Neural cell (in vitro differentiated cells): ENCODE data around the gene SS18L1. TPM values are rescaled to one million over a fixed set of nuclear protein-coding genes. Genes with fewer than 3 reads are reported as not detected.

Experiments
- H2AFZ ChIP-seq: fragments of 200-600, 300-800 bp; sonication (generic), shearing (Covaris generic); 2 replicates; pipeline ENCODE4 v1.6.0; 2014; ENCODE audit warnings: low read depth, mild to moderate bottlenecking, antibody characterized with exemption, low read length, moderate library complexity
- H3F3A ChIP-seq: fragments of 200-600 bp; shearing (Covaris generic); 2 replicates; pipeline ENCODE4 v1.6.1; 2016; ENCODE audit warnings: mild to moderate bottlenecking, moderate library complexity, mixed read lengths, antibody characterized with exemption, low read length; ENCODE audit not compliant: insufficient read depth, poor library complexity, severe bottlenecking
- H3K27ac ChIP-seq: fragments of 200-600, 300-800 bp; sonication (generic), shearing (Covaris generic); 2 replicates; pipeline ENCODE4 v1.5.1; 2014; ENCODE audit warnings: mild to moderate bottlenecking, low read length, moderate library complexity
- H3K27me3 ChIP-seq: fragments of 300-800, 200-600 bp; sonication (generic), shearing (Covaris generic); 2 replicates; pipeline ENCODE4 v1.6.0; 2014; ENCODE audit warnings: mild to moderate bottlenecking, low read depth, low read length, moderate library complexity; ENCODE audit not compliant: insufficient read depth
- H3K36me3 ChIP-seq: fragments of 300-800, 200-600 bp; sonication (generic), shearing (Covaris generic); 2 replicates; pipeline ENCODE4 v1.5.1; 2014; ENCODE audit warnings: mild to moderate bottlenecking, antibody characterized with exemption, low read length, moderate library complexity; ENCODE audit not compliant: insufficient read depth
- H3K4me2 ChIP-seq: fragments of 300-800, 200-600 bp; sonication (generic), shearing (Covaris generic); 2 replicates; pipeline ENCODE4 v1.6.0; 2014; ENCODE audit warnings: mild to moderate bottlenecking, low read length
- H3K4me3 ChIP-seq: fragments of 300-800, 200-600 bp; sonication (generic), shearing (Covaris generic); 2 replicates; pipeline ENCODE4 v1.5.1; 2014; ENCODE audit warnings: mild to moderate bottlenecking, low read length, moderate library complexity
- H3K79me2 ChIP-seq: fragments of 200-600 bp; shearing (Covaris generic); replicated peaks from 2 replicates; pipeline ENCODE4 v1.6.0; 2014; ENCODE audit warnings: mild to moderate bottlenecking, low read length, moderate library complexity; ENCODE audit not compliant: insufficient read depth
- H3K9ac ChIP-seq: fragments of 300-800, 200-600 bp; sonication (generic), shearing (Covaris generic); 2 replicates; pipeline ENCODE4 v1.6.1; 2016; ENCODE audit warnings: mild to moderate bottlenecking, low read length, mixed read lengths
- H3K9me2 ChIP-seq: fragments of 200-600 bp; shearing (Covaris generic); 2 replicates; pipeline ENCODE4 v1.6.1; 2016; ENCODE audit warnings: mild to moderate bottlenecking, low read length, mixed read lengths; ENCODE audit not compliant: insufficient read depth
- H3K9me3 ChIP-seq: fragments of 200-600, 300-800 bp; sonication (generic), shearing (Covaris generic); 2 replicates; pipeline ENCODE4 v1.6.1; 2016; ENCODE audit warnings: mild to moderate bottlenecking, mixed run types, low read length, moderate library complexity, mixed read lengths
- H4K20me1 ChIP-seq: fragments of 200-600 bp; shearing (Covaris generic); 2 replicates; pipeline ENCODE4 v1.6.1; 2016; ENCODE audit warnings: mild to moderate bottlenecking, mixed run types; ENCODE audit not compliant: insufficient read depth
- EP300 ChIP-seq: fragments of 450-650 bp; conservative IDR thresholded peaks from 2 replicates; pipeline ENCODE4 v1.6.1; 2014; ENCODE audit warnings: antibody characterized with exemption, mild to moderate bottlenecking, moderate library complexity; ENCODE audit not compliant: poor library complexity, severe bottlenecking
- EZH2 ChIP-seq: fragments of 200-600, 300-800 bp; shearing (Covaris generic), sonication (generic); IDR thresholded peaks from 2 replicates; pipeline ENCODE4 v1.6.1; 2014; ENCODE audit warnings: antibody characterized with exemption, low read length, borderline replicate concordance, mild to moderate bottlenecking; ENCODE audit not compliant: insufficient read depth, poor library complexity, severe bottlenecking
- MXI1 ChIP-seq: fragments of 450-650 bp; conservative IDR thresholded peaks from 2 replicates; pipeline ENCODE4 v1.6.1; 2014; ENCODE audit warnings: antibody characterized with exemption, mild to moderate bottlenecking; ENCODE audit not compliant: poor library complexity, severe bottlenecking
- POLR2AphosphoS5 ChIP-seq: IDR thresholded peaks from 2 replicates; pipeline ENCODE4 v1.6.1; 2012
- RAD21 ChIP-seq: fragments of 450-650 bp; conservative IDR thresholded peaks from 2 replicates; pipeline ENCODE4 v1.6.1; 2014; ENCODE audit warnings: antibody characterized with exemption, mild to moderate bottlenecking, moderate library complexity
- SMC3 ChIP-seq: fragments of 450-650 bp; conservative IDR thresholded peaks from 2 replicates; pipeline ENCODE4 v1.6.1; 2014; ENCODE audit warnings: antibody characterized with exemption, mild to moderate bottlenecking, moderate library complexity; ENCODE audit not compliant: poor library complexity
- TAF1 ChIP-seq: IDR thresholded peaks from 2 replicates; pipeline ENCODE4 v1.6.1; 2012; ENCODE audit warnings: low read depth
- polyA plus RNA-seq: library from polyadenylated mRNA; depleted of rRNA; stranded (reverse); fragments of >200 nt; gene quantifications from 2 replicates; pipeline ENCODE4 v1.2.3, GENCODE V29; 2014
- TF ChIP-seq, protein P1 (sequence below): IDR thresholded peaks from 2 replicates; pipeline ENCODE4 v1.6.1; 2012; ENCODE audit warnings: borderline replicate concordance
- TF ChIP-seq, protein P2 (sequence below): fragments of 450-650 bp; IDR thresholded peaks from 2 replicates; pipeline ENCODE4 v1.5.1; 2014; ENCODE audit warnings: antibody characterized with exemption, mild to moderate bottlenecking, moderate library complexity; ENCODE audit not compliant: poor library complexity, severe bottlenecking

SS18L1 gene
- polyA plus RNA-seq, 1 donor from 2014 or later = 117 TPM

DNA sequence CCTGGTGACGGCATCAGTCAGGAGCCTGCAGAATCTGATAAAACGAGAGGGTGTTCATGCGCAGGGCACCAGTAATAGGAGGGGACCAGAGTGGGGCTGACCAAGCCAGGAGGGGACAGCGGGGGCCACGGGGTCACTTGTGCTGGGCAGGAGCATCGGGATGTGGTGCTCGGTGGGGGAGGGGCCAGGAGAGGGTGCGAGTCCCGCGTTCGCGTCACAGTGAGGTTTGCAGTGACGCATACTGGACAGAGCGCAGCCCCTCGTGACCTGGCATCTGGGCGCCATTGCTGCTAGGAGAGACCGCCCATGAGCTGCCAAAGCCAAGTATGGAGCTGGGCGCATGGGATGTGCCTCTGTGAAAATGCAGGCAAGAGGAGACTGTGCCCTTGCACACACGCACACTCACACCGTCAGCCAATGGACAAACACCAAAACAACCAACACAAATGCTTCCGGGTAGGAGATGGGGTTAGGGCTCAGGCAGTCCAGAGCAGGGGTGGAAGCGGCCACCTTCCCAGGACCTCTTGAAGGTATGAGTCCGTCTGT, 25.4 kb downstream of the SS18L1 start:
- no peak overlapping the region for H3K9ac ChIP-seq

DNA sequence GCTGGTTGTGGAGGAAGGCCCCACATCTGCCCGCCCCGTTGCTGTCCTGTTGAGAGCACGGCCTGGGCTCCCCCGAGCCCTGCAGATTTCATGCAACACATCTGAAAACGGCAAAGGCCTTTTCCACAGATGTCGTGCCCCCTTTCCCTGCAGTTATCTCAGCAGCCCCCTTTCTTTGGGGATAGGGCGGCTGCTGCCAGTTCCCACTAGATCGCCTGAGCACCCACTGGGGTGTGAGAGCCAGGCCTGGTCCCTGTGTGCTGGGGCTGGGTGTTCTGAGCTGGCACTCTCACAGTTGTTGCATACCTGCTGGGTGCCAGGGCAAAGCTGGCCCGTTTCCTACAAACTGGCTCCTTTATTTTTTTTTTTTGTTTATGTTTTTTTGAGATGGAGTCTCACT, 27.0 kb downstream of the SS18L1 start:
- Histone ChIP-seq H3K9me3 (no peaks in the 10 kb centered on the region), H3K4me2 (no peak overlapping the region), H3K27me3 (no peaks in the 10 kb centered on the region), H3K27ac (no peak overlapping the region), H3K9me2 (no peaks in the 10 kb centered on the region), H4K20me1 (no peaks in the 10 kb centered on the region), H3K4me3 (no peak overlapping the region), H3K9ac (no peak overlapping the region), H3K36me3 (no peaks in the 10 kb centered on the region), H3F3A (no peaks in the 10 kb centered on the region), H3K79me2 (no peaks in the 10 kb centered on the region), H2AFZ (no peak overlapping the region)
- TF ChIP-seq, protein P1, sequence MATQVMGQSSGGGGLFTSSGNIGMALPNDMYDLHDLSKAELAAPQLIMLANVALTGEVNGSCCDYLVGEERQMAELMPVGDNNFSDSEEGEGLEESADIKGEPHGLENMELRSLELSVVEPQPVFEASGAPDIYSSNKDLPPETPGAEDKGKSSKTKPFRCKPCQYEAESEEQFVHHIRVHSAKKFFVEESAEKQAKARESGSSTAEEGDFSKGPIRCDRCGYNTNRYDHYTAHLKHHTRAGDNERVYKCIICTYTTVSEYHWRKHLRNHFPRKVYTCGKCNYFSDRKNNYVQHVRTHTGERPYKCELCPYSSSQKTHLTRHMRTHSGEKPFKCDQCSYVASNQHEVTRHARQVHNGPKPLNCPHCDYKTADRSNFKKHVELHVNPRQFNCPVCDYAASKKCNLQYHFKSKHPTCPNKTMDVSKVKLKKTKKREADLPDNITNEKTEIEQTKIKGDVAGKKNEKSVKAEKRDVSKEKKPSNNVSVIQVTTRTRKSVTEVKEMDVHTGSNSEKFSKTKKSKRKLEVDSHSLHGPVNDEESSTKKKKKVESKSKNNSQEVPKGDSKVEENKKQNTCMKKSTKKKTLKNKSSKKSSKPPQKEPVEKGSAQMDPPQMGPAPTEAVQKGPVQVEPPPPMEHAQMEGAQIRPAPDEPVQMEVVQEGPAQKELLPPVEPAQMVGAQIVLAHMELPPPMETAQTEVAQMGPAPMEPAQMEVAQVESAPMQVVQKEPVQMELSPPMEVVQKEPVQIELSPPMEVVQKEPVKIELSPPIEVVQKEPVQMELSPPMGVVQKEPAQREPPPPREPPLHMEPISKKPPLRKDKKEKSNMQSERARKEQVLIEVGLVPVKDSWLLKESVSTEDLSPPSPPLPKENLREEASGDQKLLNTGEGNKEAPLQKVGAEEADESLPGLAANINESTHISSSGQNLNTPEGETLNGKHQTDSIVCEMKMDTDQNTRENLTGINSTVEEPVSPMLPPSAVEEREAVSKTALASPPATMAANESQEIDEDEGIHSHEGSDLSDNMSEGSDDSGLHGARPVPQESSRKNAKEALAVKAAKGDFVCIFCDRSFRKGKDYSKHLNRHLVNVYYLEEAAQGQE = no peak
- no peak for TF ChIP-seq EZH2
- no peak for TF ChIP-seq TAF1
- no peak for TF ChIP-seq MXI1
- TF ChIP-seq SMC3 = no peak
- TF ChIP-seq EP300 = no peak
- TF ChIP-seq RAD21 = no peak
- TF ChIP-seq POLR2AphosphoS5 = no peak
- TF ChIP-seq, protein P2, sequence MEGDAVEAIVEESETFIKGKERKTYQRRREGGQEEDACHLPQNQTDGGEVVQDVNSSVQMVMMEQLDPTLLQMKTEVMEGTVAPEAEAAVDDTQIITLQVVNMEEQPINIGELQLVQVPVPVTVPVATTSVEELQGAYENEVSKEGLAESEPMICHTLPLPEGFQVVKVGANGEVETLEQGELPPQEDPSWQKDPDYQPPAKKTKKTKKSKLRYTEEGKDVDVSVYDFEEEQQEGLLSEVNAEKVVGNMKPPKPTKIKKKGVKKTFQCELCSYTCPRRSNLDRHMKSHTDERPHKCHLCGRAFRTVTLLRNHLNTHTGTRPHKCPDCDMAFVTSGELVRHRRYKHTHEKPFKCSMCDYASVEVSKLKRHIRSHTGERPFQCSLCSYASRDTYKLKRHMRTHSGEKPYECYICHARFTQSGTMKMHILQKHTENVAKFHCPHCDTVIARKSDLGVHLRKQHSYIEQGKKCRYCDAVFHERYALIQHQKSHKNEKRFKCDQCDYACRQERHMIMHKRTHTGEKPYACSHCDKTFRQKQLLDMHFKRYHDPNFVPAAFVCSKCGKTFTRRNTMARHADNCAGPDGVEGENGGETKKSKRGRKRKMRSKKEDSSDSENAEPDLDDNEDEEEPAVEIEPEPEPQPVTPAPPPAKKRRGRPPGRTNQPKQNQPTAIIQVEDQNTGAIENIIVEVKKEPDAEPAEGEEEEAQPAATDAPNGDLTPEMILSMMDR = no peak

More for the DNA sequence above, 25.4 kb downstream of the SS18L1 start:
- H2AFZ ChIP-seq = no peak overlapping the region
- H3K4me3 ChIP-seq = no peak overlapping the region
- H3K27ac ChIP-seq = no peak overlapping the region
- no peaks in the 10 kb centered on the region for H3K36me3 ChIP-seq
- H3K4me2 ChIP-seq = no peak overlapping the region
- H3F3A ChIP-seq = no peaks in the 10 kb centered on the region
- no peaks in the 10 kb centered on the region for H3K27me3 ChIP-seq
- H3K9me3 ChIP-seq = no peaks in the 10 kb centered on the region
- H3K9me2 ChIP-seq = no peaks in the 10 kb centered on the region
- no peaks in the 10 kb centered on the region for H4K20me1 ChIP-seq
- H3K79me2 ChIP-seq = no peaks in the 10 kb centered on the region
- TF ChIP-seq, protein P1 = no peak
- no peak for TF ChIP-seq EP300
- TF ChIP-seq MXI1 = no peak
